ENCODE data around the gene NUDCD3. TPM values are rescaled to one million over a fixed set of nuclear protein-coding genes. Genes with fewer than 3 reads are reported as not detected.

NUDCD3 gene
- total RNA-seq, 1 donor from 2014 or later: 39.3 TPM

DNA sequence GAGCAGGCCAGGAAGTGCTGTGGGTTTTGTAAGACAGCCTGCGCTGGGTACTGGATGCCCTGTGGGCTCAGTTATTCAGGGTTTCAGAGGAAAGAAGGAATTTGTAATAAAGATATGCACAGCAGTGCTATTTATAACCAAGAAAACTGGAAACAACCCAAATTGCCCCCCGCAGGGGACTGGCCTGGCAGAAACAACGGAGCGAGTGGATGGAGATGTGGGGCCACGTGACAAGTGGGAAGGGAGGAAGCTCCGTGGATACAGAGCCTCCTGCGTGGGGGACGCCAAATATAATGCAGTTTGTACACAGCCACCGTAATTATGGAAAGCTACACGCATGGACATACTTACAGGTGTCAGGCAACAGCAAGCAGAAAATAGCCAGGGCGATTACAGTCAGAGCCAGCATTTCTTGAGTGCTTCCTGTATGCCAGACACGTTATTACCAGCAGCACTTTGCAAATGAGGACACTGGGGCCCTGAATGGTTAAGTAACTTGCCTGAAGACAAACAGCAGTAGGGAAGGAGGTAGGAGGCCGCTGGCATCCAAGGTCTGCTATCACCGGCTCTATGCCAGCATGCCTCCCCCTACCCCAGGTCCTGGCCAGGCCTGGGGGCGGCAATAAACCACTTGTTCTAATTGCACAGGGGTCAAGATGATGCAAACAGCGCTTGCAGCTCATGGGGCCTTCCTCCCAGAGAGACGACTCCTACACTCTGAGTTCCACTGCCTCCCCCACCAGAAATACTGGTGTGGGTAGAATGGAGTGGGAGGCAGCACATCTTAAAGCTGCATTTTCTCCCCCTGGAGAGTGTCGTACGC is 156.3 kb downstream of the NUDCD3 start:
- intact Hi-C loops (cut with DNase I): no loop called here
- Histone ChIP-seq H3K4me3 (no peak overlapping the region), H3K27me3 (no peaks in the 10 kb centered on the region), H3K27ac (no peak overlapping the region), H3K4me1 (peaks cover 0 to 8% of the 10 kb centered on the region in 2 donors), H3K36me3 (no peaks in the 10 kb centered on the region), H3K9me3 (peaks cover 0 to 10% of the 10 kb centered on the region in 2 donors)
- DNase-seq (ENCODE audit: low spot score in 2 of 2): no peak
- TF ChIP-seq, protein P1, sequence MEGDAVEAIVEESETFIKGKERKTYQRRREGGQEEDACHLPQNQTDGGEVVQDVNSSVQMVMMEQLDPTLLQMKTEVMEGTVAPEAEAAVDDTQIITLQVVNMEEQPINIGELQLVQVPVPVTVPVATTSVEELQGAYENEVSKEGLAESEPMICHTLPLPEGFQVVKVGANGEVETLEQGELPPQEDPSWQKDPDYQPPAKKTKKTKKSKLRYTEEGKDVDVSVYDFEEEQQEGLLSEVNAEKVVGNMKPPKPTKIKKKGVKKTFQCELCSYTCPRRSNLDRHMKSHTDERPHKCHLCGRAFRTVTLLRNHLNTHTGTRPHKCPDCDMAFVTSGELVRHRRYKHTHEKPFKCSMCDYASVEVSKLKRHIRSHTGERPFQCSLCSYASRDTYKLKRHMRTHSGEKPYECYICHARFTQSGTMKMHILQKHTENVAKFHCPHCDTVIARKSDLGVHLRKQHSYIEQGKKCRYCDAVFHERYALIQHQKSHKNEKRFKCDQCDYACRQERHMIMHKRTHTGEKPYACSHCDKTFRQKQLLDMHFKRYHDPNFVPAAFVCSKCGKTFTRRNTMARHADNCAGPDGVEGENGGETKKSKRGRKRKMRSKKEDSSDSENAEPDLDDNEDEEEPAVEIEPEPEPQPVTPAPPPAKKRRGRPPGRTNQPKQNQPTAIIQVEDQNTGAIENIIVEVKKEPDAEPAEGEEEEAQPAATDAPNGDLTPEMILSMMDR (IDR thresholded peaks at IDR 0.05): no peak

- no peak for DNase-seq (ENCODE audit: low spot score in 2 of 2)
- Histone ChIP-seq H3K4me1 (peaks cover 0 to 8% of the 10 kb centered on the region in 2 donors), H3K4me3 (no peak overlapping the region), H3K9me3 (peaks cover 0 to 3% of the 10 kb centered on the region in 2 donors), H3K27me3 (no peaks in the 10 kb centered on the region), H3K27ac (no peak overlapping the region), H3K36me3 (no peaks in the 10 kb centered on the region)
- TF ChIP-seq, protein P1 (IDR thresholded peaks at IDR 0.05): no peak
- intact Hi-C loops (cut with DNase I): no loop called here
Observed at GRCh38 chr7:44331682-44332081, 158.8 kb downstream of the NUDCD3 start.

- Histone ChIP-seq H3K36me3 (no peaks in the 10 kb centered on the region), H3K27me3 (no peaks in the 10 kb centered on the region), H3K4me3 (no peak overlapping the region), H3K4me1 (peaks cover 0 to 12% of the 10 kb centered on the region in 2 donors), H3K9me3 (no peaks in the 10 kb centered on the region), H3K27ac (no peak overlapping the region)
- TF ChIP-seq, protein P1 (IDR thresholded peaks at IDR 0.05): no peak
- no peak for DNase-seq (ENCODE audit: low spot score in 2 of 2)
- intact Hi-C loops (cut with DNase I): no loop called here
Observed at GRCh38 chr7:44330331-44330730, 160.1 kb downstream of the NUDCD3 start.

DNA sequence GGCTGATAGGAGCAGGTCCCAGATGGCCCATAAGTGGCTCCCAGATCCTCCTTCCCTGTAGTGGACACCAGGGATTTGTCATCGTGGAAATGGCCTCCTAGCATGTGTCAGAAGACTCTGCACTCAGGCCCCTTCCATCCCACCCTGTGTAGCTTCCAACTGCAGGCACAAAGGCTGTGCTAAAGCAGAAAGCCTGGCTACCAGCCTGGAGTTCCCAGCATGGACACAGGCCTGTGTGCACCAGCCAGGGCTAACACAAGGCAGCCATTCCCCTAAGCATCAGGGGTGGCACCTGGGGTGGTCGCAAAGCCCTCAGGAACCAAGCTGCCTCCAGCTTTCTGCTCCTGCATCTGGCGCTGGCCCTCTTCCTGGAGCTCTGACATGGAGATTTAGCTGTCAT is 160.6 kb downstream of the NUDCD3 start:
- H3K4me1 ChIP-seq: peaks cover 0 to 12% of the 10 kb centered on the region in 2 donors
- H3K4me3 ChIP-seq: no peak overlapping the region
- no peak for DNase-seq (ENCODE audit: low spot score in 2 of 2)
- TF ChIP-seq, protein P1 (IDR thresholded peaks at IDR 0.05): no peak
- H3K27me3 ChIP-seq: no peaks in the 10 kb centered on the region
- H3K27ac ChIP-seq: no peak overlapping the region
- intact Hi-C loops (cut with DNase I): no loop called here
- H3K36me3 ChIP-seq: no peaks in the 10 kb centered on the region
- H3K9me3 ChIP-seq: no peaks in the 10 kb centered on the region

Other genes with a start within 250 kb of the NUDCD3 start
- 3.2 TPM for gene CAMK2B, start 165.1 kb downstream of the NUDCD3 start, total RNA-seq
- gene NPC1L1, start 50.7 kb upstream of the NUDCD3 start, total RNA-seq: not detected
- 51.0 TPM for gene DDX56, start 83.2 kb upstream of the NUDCD3 start, total RNA-seq
- 69.1 TPM for gene TMED4, start 91.6 kb upstream of the NUDCD3 start, total RNA-seq
- 117 TPM for gene OGDH, start 116.0 kb upstream of the NUDCD3 start, total RNA-seq

All from ascending aorta (tissue), 2 donors.